Epithelial cell of proximal tubule (primary cell): ENCODE measurements around the gene DCDC1. TPM values are rescaled to one million over a fixed set of nuclear protein-coding genes. Genes with fewer than 3 reads are reported as not detected.
A peak's percentile ranks its signal among the peaks of the same experiment; 100 is the strongest.

Experiments
- DNase-seq: peaks from one replicate; pipeline ENCODE4 v3.0.0-alpha.2; 2011; ENCODE audit warnings: low read depth
- H3K4me3 ChIP-seq: 2 replicates; pipeline ENCODE4 v1.5.1; 2011; ENCODE audit warnings: low read depth, mild to moderate bottlenecking, low read length
- CTCF ChIP-seq: conservative IDR thresholded peaks from 2 replicates; pipeline ENCODE4 v1.5.1; 2012; ENCODE audit warnings: low read depth, mild to moderate bottlenecking, low read length
- total RNA-seq: library from RNA; depleted of rRNA; stranded (reverse); fragments of >200 nt; gene quantifications from 2 replicates; pipeline ENCODE4 v1.2.3, GENCODE V29; 2015

DCDC1 gene
- total RNA-seq, 1 donor from 2014 or later, result 0.12 TPM

- DNase-seq, result no peak
- TF ChIP-seq CTCF, result no peak
- no peak overlapping the region for H3K4me3 ChIP-seq
Measured at GRCh38 chr11:31132531-31133421, 236.8 kb downstream of the DCDC1 start.

DNA sequence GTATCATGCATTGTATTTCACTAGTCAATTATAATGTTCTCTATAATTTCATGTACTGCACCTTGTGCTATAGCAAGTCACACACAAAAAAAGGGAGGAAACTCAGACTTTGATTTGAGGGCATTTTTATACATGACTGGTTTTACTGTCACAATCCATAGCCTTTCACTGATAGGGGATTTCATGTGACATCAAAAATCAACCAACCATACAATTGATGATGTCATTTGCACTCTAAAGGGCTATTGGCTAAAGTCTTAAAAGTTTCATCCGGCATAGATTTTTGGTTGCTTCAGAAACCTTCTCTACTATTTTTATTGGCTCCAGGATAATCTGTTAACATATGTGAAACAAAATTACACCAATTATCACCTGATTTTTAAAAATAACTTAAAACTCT is 237.8 kb downstream of the DCDC1 start:
- H3K4me3 ChIP-seq, result no peak overlapping the region
- no peak for DNase-seq
- no peak for TF ChIP-seq CTCF

DNA sequence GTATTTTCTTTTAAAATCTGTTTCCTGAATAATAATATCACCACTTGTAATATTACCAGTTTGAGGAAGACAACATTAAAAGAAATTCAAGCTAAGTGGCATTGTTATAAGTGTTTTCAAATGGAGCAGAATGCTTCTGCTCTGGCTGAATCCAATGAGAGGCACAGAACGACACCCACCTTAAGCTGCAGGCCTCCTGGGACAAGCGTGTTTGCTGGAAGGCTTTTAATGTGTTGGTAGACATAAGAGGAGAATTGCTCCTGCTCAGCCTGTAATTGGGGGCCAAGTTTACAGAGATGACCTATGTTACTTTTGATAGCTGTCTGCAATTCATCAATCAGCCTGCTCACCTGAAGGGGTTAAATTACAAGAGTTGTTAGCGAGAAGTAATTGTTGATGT is 242.2 kb downstream of the DCDC1 start:
- no peak overlapping the region for H3K4me3 ChIP-seq
- no peak for TF ChIP-seq CTCF
- DNase-seq, result no peak

- no peak for DNase-seq
- H3K4me3 ChIP-seq, result no peak overlapping the region
- TF ChIP-seq CTCF, result no peak
Measured at GRCh38 chr11:31120428-31120827, 249.1 kb downstream of the DCDC1 start.

DNA sequence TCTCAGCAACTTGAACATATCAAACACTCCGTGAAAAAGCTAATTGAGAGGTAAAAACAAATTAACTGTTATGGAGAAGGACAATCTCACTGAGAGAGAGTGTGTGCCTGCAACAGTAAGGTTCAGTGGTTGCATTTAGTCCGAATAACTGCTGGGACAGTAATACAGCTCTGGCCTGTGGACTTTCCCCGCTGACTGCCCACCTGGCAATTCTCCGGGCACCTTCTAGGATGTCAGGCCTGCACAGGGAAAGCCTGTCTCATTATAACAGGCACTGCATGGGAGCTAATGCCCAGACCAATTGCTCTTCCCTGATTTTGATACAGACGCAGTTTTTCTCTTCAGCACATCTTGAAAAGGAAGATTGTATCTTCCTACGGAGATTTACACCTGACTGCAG is 251.0 kb downstream of the DCDC1 start:
- DNase-seq, result no peak
- TF ChIP-seq CTCF, result no peak
- no peak overlapping the region for H3K4me3 ChIP-seq

DNA sequence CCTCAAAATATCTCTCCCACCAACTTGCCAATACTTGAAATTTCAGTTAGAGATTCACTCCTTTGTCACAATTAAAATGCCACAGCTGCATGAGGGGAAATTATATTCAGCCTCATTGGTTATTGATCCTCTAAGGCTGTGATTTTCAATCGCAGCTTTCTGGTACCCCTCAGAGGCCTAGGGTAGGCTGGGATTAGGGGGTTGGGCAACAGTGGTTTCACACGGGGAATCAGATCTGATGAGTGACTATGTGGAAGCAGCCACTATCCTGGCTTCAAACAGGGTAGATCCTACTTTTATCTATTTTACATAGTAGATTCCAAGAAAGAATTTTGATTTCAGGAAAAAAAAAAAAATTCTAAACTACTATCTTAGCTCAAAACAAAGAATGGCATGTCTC is 252.5 kb downstream of the DCDC1 start:
- no peak for DNase-seq
- H3K4me3 ChIP-seq, result no peak overlapping the region
- TF ChIP-seq CTCF, result no peak

DNA sequence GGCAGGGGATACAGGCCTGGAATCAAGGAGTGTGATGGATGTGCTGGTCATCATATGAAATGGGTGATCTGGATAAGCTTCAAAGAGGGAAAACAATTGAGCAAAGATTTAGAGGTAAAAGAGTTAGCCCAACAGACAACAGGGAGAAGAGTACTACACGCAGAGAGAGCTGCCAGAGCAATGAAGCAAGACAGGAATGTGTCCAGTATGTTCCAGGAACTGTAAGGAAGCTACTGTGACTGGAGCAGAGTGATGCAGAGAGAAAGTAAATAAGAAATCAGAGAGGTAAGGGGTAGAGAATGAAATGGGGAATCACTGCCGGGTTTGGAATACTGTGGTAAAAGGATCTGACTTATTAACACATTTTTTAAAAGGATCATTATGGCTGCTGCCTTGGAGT is 255.1 kb downstream of the DCDC1 start:
- TF ChIP-seq CTCF, result no peak
- no peak overlapping the region for H3K4me3 ChIP-seq
- peak; percentile 40 for DNase-seq
